H1 (cell line): Measurements from ENCODE around the gene TMEM130. TPM values are rescaled to one million over a fixed set of nuclear protein-coding genes. Genes with fewer than 3 reads are reported as not detected.

Source experiments
- CHD1 ChIP-seq: IDR thresholded peaks from 2 replicates; pipeline ENCODE4 v1.6.1; 2012; ENCODE audit warnings: low read depth, low read length, improper control_type of control experiment
- KDM4A ChIP-seq: IDR thresholded peaks from one replicate; pipeline ENCODE4 v1.7.1; 2012; ENCODE audit warnings: low read depth, mild to moderate bottlenecking, moderate library complexity, low read length, inconsistent platforms; ENCODE audit not compliant: severe bottlenecking
- PHF8 ChIP-seq: fragments of 200-600 bp; sonication (generic); conservative IDR thresholded peaks from 2 replicates; pipeline ENCODE4 v1.7.1; 2012; ENCODE audit warnings: low read depth, mild to moderate bottlenecking, inconsistent platforms, low read length, moderate library complexity
- RBBP5 ChIP-seq: IDR thresholded peaks from 2 replicates; pipeline ENCODE4 v1.7.1; 2012; ENCODE audit warnings: low read depth, mild to moderate bottlenecking, inconsistent platforms, low read length, moderate library complexity, borderline replicate concordance
- polyA plus RNA-seq, 7 experiments: library from polyadenylated mRNA; depleted of rRNA in 3 of 7; stranded (reverse) in 5 of 7; unstranded in 2 of 7; fragments of >200 nt in 5 of 7; fragments of 200-250 nt in 2 of 7; gene quantifications; 1 replicate in 5 of 7; 2 replicates in 1 of 7; 4 replicates in 1 of 7; pipeline versions ENCODE4 v1.2.1 to v1.2.3, GENCODE V29; 2011 to 2013; ENCODE audit warnings: missing spikeins in 2 of 7, mixed read lengths in 2 of 7
- total RNA-seq: library from RNA; stranded (reverse); fragmentation: NEBNext Ultra II Directional; extraction: Animal tissue kit (Norgen Biotek cat#: 25700); gene quantifications from 2 replicates; pipeline ENCODE4 v1.2.1, GENCODE V29; 2021

The TMEM130 gene
- total and polyA plus RNA-seq, 2 of the 8 experiments (the other 6 are each of a cell fraction or from before 2014, with no cell fraction given): 2.9 to 6.6 TPM

- TF ChIP-seq PHF8: no peak
- no peak for TF ChIP-seq KDM4A
- no peak for TF ChIP-seq RBBP5
- no peak for TF ChIP-seq CHD1
These were observed 39.7 kb upstream of the TMEM130 start (continued) for GRCh38 chr7:98909487-98909886.
